DMS79 (cell line): ENCODE measurements around the gene CMKLR1.

Experiments
- DNase-seq: peaks from one replicate; lab custom pipeline; 2025; lab: John Stamatoyannopoulos, UW

CMKLR1 gene

GRCh38 chr12:108298761-108299275 is 40.3 kb downstream of the CMKLR1 start:
- DNase-seq = no peak

- DNase-seq = no peak
Observed at GRCh38 chr12:108297895-108298760, 41.0 kb downstream of the CMKLR1 start.

- no peak for DNase-seq
Observed at GRCh38 chr12:108297424-108297823, 41.7 kb downstream of the CMKLR1 start.

- no peak for DNase-seq
Observed at GRCh38 chr12:108296945-108297344, 42.2 kb downstream of the CMKLR1 start.

GRCh38 chr12:108295641-108296040 is 43.5 kb downstream of the CMKLR1 start:
- DNase-seq = no peak

- DNase-seq = no peak
Observed at GRCh38 chr12:108289350-108290161, 49.6 kb downstream of the CMKLR1 start.

GRCh38 chr12:108287227-108287626 is 51.9 kb downstream of the CMKLR1 start:
- no peak for DNase-seq

- DNase-seq = no peak
Observed at GRCh38 chr12:108285016-108285415, 54.1 kb downstream of the CMKLR1 start.

- no peak for DNase-seq
Observed at GRCh38 chr12:108284163-108284562, 54.9 kb downstream of the CMKLR1 start.

- no peak for DNase-seq
Observed at GRCh38 chr12:108282676-108283075, 56.4 kb downstream of the CMKLR1 start.

- DNase-seq = no peak
Observed at GRCh38 chr12:108282160-108282559, 57.0 kb downstream of the CMKLR1 start.

GRCh38 chr12:108277613-108278012 is 61.5 kb downstream of the CMKLR1 start:
- no peak for DNase-seq

- DNase-seq = no peak
Observed at GRCh38 chr12:108273217-108273616, 65.9 kb downstream of the CMKLR1 start.

- DNase-seq = no peak
Observed at GRCh38 chr12:108271951-108272872, 66.9 kb downstream of the CMKLR1 start.

- DNase-seq = no peak
Observed at GRCh38 chr12:108270849-108271143, 68.3 kb downstream of the CMKLR1 start.

GRCh38 chr12:108270035-108270848 is 68.9 kb downstream of the CMKLR1 start:
- DNase-seq = no peak

GRCh38 chr12:108269224-108269623 is 69.9 kb downstream of the CMKLR1 start:
- no peak for DNase-seq

- DNase-seq = no peak
Observed at GRCh38 chr12:108268397-108268796, 70.7 kb downstream of the CMKLR1 start.

- no peak for DNase-seq
Observed at GRCh38 chr12:108267450-108267849, 71.7 kb downstream of the CMKLR1 start.

- DNase-seq = no peak
Observed at GRCh38 chr12:108266131-108266530, 73.0 kb downstream of the CMKLR1 start.

GRCh38 chr12:108265505-108265904 is 73.6 kb downstream of the CMKLR1 start:
- DNase-seq = no peak
